Liver (tissue), 9 donors: ENCODE measurements around the gene CDIPT. TPM values are rescaled to one million over a fixed set of nuclear protein-coding genes. Genes with fewer than 3 reads are reported as not detected.

ENCODE experiments used
- DNase-seq: peaks from one replicate; pipeline ENCODE4 v3.0.0-alpha.2; 2017; ENCODE audit warnings: low spot score
- H3K27ac ChIP-seq, 2 donors: one replicate each; pipeline ENCODE4 v1.7.0; 2013; ENCODE audit warnings: inconsistent platforms in 2 of 2, low read length in 2 of 2, control low read depth in 1 of 2, low read depth in 1 of 2, mild to moderate bottlenecking in 1 of 2
- H3K27me3 ChIP-seq, 4 donors: one replicate each; pipeline versions ENCODE4 v1.6.1 to v1.7.0; 2013; ENCODE audit warnings: low read length in 3 of 4, inconsistent platforms in 1 of 4, mild to moderate bottlenecking in 1 of 4, moderate library complexity in 1 of 4; ENCODE audit not compliant: control insufficient read depth in 4 of 4, insufficient read depth in 4 of 4
- H3K36me3 ChIP-seq, 4 donors: one replicate each; pipeline versions ENCODE4 v1.6.1 to v1.7.0; 2013; ENCODE audit warnings: low read length in 3 of 4, mild to moderate bottlenecking in 3 of 4, low read depth in 1 of 4, moderate library complexity in 1 of 4; ENCODE audit not compliant: control insufficient read depth in 4 of 4, insufficient read depth in 3 of 4
- H3K4me1 ChIP-seq, 4 donors: one replicate each; pipeline versions ENCODE4 v1.6.1 to v1.7.0; 2013; ENCODE audit warnings: low read length in 3 of 4, mild to moderate bottlenecking in 3 of 4, moderate library complexity in 1 of 4; ENCODE audit not compliant: control insufficient read depth in 4 of 4, insufficient read depth in 4 of 4
- H3K4me3 ChIP-seq, 3 donors: one replicate each; pipeline versions ENCODE4 v1.6.1 to v1.7.0; 2013; ENCODE audit warnings: low read length in 3 of 3, control low read depth in 1 of 3, low read depth in 1 of 3, mild to moderate bottlenecking in 1 of 3
- H3K9ac ChIP-seq, 2 donors: one replicate each; pipeline ENCODE4 v1.7.0; 2013; ENCODE audit warnings: low read length in 2 of 2, mild to moderate bottlenecking in 2 of 2, moderate library complexity in 2 of 2, control low read depth in 1 of 2, low read depth in 1 of 2
- H3K9me3 ChIP-seq, 4 donors: one replicate each; pipeline versions ENCODE4 v1.6.1 to v1.7.0; 2013; ENCODE audit warnings: low read length in 3 of 4; ENCODE audit not compliant: control insufficient read depth in 4 of 4
- EGR1 ChIP-seq, 2 donors: IDR thresholded peaks; 2 replicates each; pipeline ENCODE4 v1.6.1; 2016 to 2018; ENCODE audit warnings: antibody characterized with exemption in 2 of 2, low read depth in 2 of 2
- FOXA1 ChIP-seq: IDR thresholded peaks from 2 replicates; pipeline ENCODE4 v1.6.1; 2016; ENCODE audit warnings: antibody characterized with exemption
- GABPA ChIP-seq, 2 donors: IDR thresholded peaks in 1 of 2; conservative IDR thresholded peaks in 1 of 2; 2 replicates each; pipeline ENCODE4 v1.6.1; 2016; ENCODE audit warnings: antibody characterized with exemption in 2 of 2, mild to moderate bottlenecking in 1 of 2, moderate library complexity in 1 of 2
- HNF4A ChIP-seq, 2 donors: conservative IDR thresholded peaks; 2 replicates each; pipeline ENCODE4 v1.6.1; 2016; ENCODE audit warnings: antibody characterized with exemption in 2 of 2, mild to moderate bottlenecking in 2 of 2
- HNF4G ChIP-seq: IDR thresholded peaks from 2 replicates; pipeline ENCODE4 v1.6.1; 2016; ENCODE audit warnings: antibody characterized with exemption
- JUND ChIP-seq, 2 donors: IDR thresholded peaks; 2 replicates each; pipeline ENCODE4 v1.6.1; 2016; ENCODE audit warnings: antibody characterized with exemption in 2 of 2
- REST ChIP-seq: IDR thresholded peaks from 2 replicates; pipeline ENCODE4 v1.6.1; 2016; ENCODE audit warnings: antibody characterized with exemption, mild to moderate bottlenecking
- RXRA ChIP-seq, 2 donors: IDR thresholded peaks; 2 replicates each; pipeline ENCODE4 v1.6.1; 2017 to 2018; ENCODE audit warnings: antibody characterized with exemption in 2 of 2, mild to moderate bottlenecking in 1 of 2
- SP1 ChIP-seq: IDR thresholded peaks from 2 replicates; pipeline ENCODE4 v1.6.1; 2018; ENCODE audit warnings: antibody characterized with exemption, mild to moderate bottlenecking
- YY1 ChIP-seq: IDR thresholded peaks from 2 replicates; pipeline ENCODE4 v1.6.1; 2016; ENCODE audit warnings: antibody characterized with exemption, mild to moderate bottlenecking
- ZBTB33 ChIP-seq: IDR thresholded peaks from 2 replicates; pipeline ENCODE4 v1.6.1; 2016; ENCODE audit warnings: antibody characterized with exemption
- WGBS: extraction: QIAGEN DNeasy Blood & Tissue Kit; methylation state at CpG from one replicate; pipeline ENCODE4 v1.1.7; 2013; 5-methylcytosine and 5-hydroxymethylcytosine counted together
- polyA plus RNA-seq, 2 donors: library from polyadenylated mRNA; stranded (reverse) in 1 of 2; unstranded in 1 of 2; fragments of 200-250 nt in 1 of 2; fragments of >200 nt in 1 of 2; fragmentation: Nextera tagmentation in 1 of 2; extraction: Ambion mirVana in 1 of 2; gene quantifications; one replicate each; pipeline versions ENCODE4 v1.2.1 to v1.2.3, GENCODE V29; 2013 to 2015
- total RNA-seq, 2 donors: library from RNA; depleted of rRNA; stranded (reverse); fragments of >200 nt; gene quantifications; one replicate each; pipeline ENCODE4 v1.2.3, GENCODE V29; 2014
- donor health status: healthy.
- donor health status: healthy.
- donor health status: healthy.
- donor health status: healthy.
- donor health status: healthy.

Gene CDIPT
- total and polyA plus RNA-seq, 4 donors: 31.4 to 102 (median 38.4) TPM

- no peak for TF ChIP-seq GABPA (IDR thresholded peaks at IDR 0.05 in 1 of 2, conservative IDR thresholded peaks at IDR 0.05 in 1 of 2)
- TF ChIP-seq ZBTB33: no peak
- TF ChIP-seq REST: no peak
- no peak for TF ChIP-seq EGR1 (IDR thresholded peaks at IDR 0.05; ENCODE audit: low read depth in 2 of 2)
- TF ChIP-seq JUND (IDR thresholded peaks at IDR 0.05): no peak
- TF ChIP-seq HNF4G: no peak
- no peak for TF ChIP-seq YY1
- TF ChIP-seq HNF4A (conservative IDR thresholded peaks at IDR 0.05): no peak
- TF ChIP-seq SP1: no peak
- Histone ChIP-seq H3K36me3 (peaks cover 0 to 4% (median under 1%) of the 10 kb centered on the region in 4 donors), H3K9me3 (no peaks in the 10 kb centered on the region), H3K27me3 (no peaks in the 10 kb centered on the region), H3K4me1 (no peaks in the 10 kb centered on the region), H3K4me3 (no peak overlapping the region), H3K27ac (no peak overlapping the region), H3K9ac (no peak overlapping the region)
- no peak for DNase-seq
- WGBS: 93% methylated on average over 2 of the region's 2 CpGs
These were observed 45.7 kb upstream of the CDIPT start for GRCh38 chr16:29908719-29909220.

- Histone ChIP-seq H3K4me3 (no peak overlapping the region), H3K27ac (no peak overlapping the region), H3K4me1 (no peaks in the 10 kb centered on the region), H3K27me3 (no peaks in the 10 kb centered on the region), H3K9ac (no peak overlapping the region), H3K36me3 (peaks cover 0 to 2% (median 0%) of the 10 kb centered on the region in 4 donors), H3K9me3 (no peaks in the 10 kb centered on the region)
- no peak for TF ChIP-seq RXRA (IDR thresholded peaks at IDR 0.05)
- TF ChIP-seq ZBTB33: no peak
- TF ChIP-seq GABPA (IDR thresholded peaks at IDR 0.05 in 1 of 2, conservative IDR thresholded peaks at IDR 0.05 in 1 of 2): no peak
- TF ChIP-seq HNF4G: no peak
- no peak for TF ChIP-seq FOXA1
- 84% methylated on average over 2 of the region's 2 CpGs for WGBS
- DNase-seq: no peak
These were observed 44.9 kb upstream of the CDIPT start for GRCh38 chr16:29907973-29908372.
